HL-60/S4 treated with retinoic acid at 250 ng/mL for 4 days and 3 days (cell line): Measurements from ENCODE around the gene HBP1.
"Not testable (repeated sequence)": the region's sequence is repeated elsewhere in the genome, so short reads cannot be mapped to it uniquely, and the experiment has no call there.

Source experiments
- in situ Hi-C: fragments of 300-500 bp; cut with MboI; formaldehyde crosslinking; loops from 2 replicates; pipeline ENCODE4 v1.7.0; 2022; ENCODE audit warnings: low sequenced_read_pairs

HBP1 gene

GRCh38 chr7:107213193-107213788 is 44.5 kb downstream of the HBP1 start:
- in situ Hi-C loops, result loop anchor here (25.0 kb wide), 1 partner anchor 649 kb away; no protein-coding TSS in a partner anchor

GRCh38 chr7:107213945-107214344 is 45.1 kb downstream of the HBP1 start:
- in situ Hi-C loops, result loop anchor here (25.0 kb wide), 1 partner anchor 648 kb away; no protein-coding TSS in a partner anchor

- in situ Hi-C loops, result loop anchor here (25.0 kb wide), 1 partner anchor 643 kb away; no protein-coding TSS in a partner anchor
Measured at GRCh38 chr7:107219563-107220244, 50.9 kb downstream of the HBP1 start.

- in situ Hi-C loops, result loop anchor here (25.0 kb wide), 1 partner anchor 642 kb away; no protein-coding TSS in a partner anchor
Measured at GRCh38 chr7:107220356-107220755, 51.6 kb downstream of the HBP1 start.

GRCh38 chr7:107220806-107221205 is 52.0 kb downstream of the HBP1 start:
- in situ Hi-C loops, result loop anchor here (25.0 kb wide), 1 partner anchor 641 kb away; no protein-coding TSS in a partner anchor

- in situ Hi-C loops, result loop anchor here (25.0 kb wide), 1 partner anchor 638 kb away; no protein-coding TSS in a partner anchor
Measured at GRCh38 chr7:107224374-107225223, 55.8 kb downstream of the HBP1 start.

GRCh38 chr7:107228291-107228690 is 59.5 kb downstream of the HBP1 start:
- in situ Hi-C loops, result no loop called here

GRCh38 chr7:107230334-107230733 is 61.5 kb downstream of the HBP1 start:
- in situ Hi-C loops, result no loop called here

- in situ Hi-C loops, result no loop called here
Measured at GRCh38 chr7:107232568-107233090, 63.8 kb downstream of the HBP1 start.

GRCh38 chr7:107233174-107233573 is 64.4 kb downstream of the HBP1 start:
- in situ Hi-C loops, result no loop called here

GRCh38 chr7:107233981-107234380 is 65.2 kb downstream of the HBP1 start:
- in situ Hi-C loops, result no loop called here

GRCh38 chr7:107234436-107234835 is 65.6 kb downstream of the HBP1 start:
- in situ Hi-C loops, result no loop called here

GRCh38 chr7:107236862-107237261 is 68.1 kb downstream of the HBP1 start:
- in situ Hi-C loops, result no loop called here

- in situ Hi-C loops, result no loop called here
Measured at GRCh38 chr7:107237451-107237850, 68.6 kb downstream of the HBP1 start.

GRCh38 chr7:107242267-107242666 is 73.5 kb downstream of the HBP1 start:
- in situ Hi-C loops, result no loop called here

- in situ Hi-C loops, result no loop called here
Measured at GRCh38 chr7:107244613-107245012, 75.8 kb downstream of the HBP1 start.

GRCh38 chr7:107246836-107247235 is 78.0 kb downstream of the HBP1 start:
- in situ Hi-C loops, result not testable (repeated sequence)

GRCh38 chr7:107248551-107249316 is 79.9 kb downstream of the HBP1 start:
- in situ Hi-C loops, result no loop called here

GRCh38 chr7:107251963-107252362 is 83.2 kb downstream of the HBP1 start:
- in situ Hi-C loops, result no loop called here
